IPS-NIHi7 (cell line): ENCODE measurements around the gene UGT1A3.

ENCODE experiments used
- DNase-seq: peaks from one replicate; pipeline ENCODE4 v3.0.0; 2012; ENCODE audit warnings: mixed read lengths; ENCODE audit errors: extremely low spot score

Gene UGT1A3

GRCh38 chr2:233816334-233816733 lies 87.5 kb downstream of the UGT1A3 start:
- no peak for DNase-seq

GRCh38 chr2:233816771-233817170 lies 87.9 kb downstream of the UGT1A3 start:
- no peak for DNase-seq

- no peak for DNase-seq
Observed at GRCh38 chr2:233817361-233817911, 88.6 kb downstream of the UGT1A3 start.

- no peak for DNase-seq
Observed at GRCh38 chr2:233817995-233818638, 89.3 kb downstream of the UGT1A3 start.

GRCh38 chr2:233818639-233819621 lies 90.1 kb downstream of the UGT1A3 start:
- DNase-seq, result no peak

GRCh38 chr2:233819884-233820773 lies 91.3 kb downstream of the UGT1A3 start:
- no peak for DNase-seq

GRCh38 chr2:233820774-233821105 lies 91.9 kb downstream of the UGT1A3 start:
- DNase-seq, result no peak

- no peak for DNase-seq
Observed at GRCh38 chr2:233821196-233821595, 92.4 kb downstream of the UGT1A3 start.

- no peak for DNase-seq
Observed at GRCh38 chr2:233821709-233822100, 92.9 kb downstream of the UGT1A3 start.

- DNase-seq, result no peak
Observed at GRCh38 chr2:233822101-233822771, 93.4 kb downstream of the UGT1A3 start.
